ENCODE measurements around the gene SCAPER. TPM values are rescaled to one million over a fixed set of nuclear protein-coding genes. Genes with fewer than 3 reads are reported as not detected.

The SCAPER gene
- total RNA-seq, 1 experiment from 2014 or later = 15.3 TPM

GRCh38 chr15:76449455-76449854 is 455.7 kb downstream of the SCAPER start:
- Histone ChIP-seq H3K4me1 (ENCODE audit: control insufficient read depth, insufficient read depth, low read length) (no peaks in the 10 kb centered on the region), H3K4me3 (ENCODE audit: low read depth in 2 of 2, low read length in 2 of 2) (no peak overlapping the region), H3K9me3 (ENCODE audit: control insufficient read depth, insufficient read depth, low read depth, low read length) (no peaks in the 10 kb centered on the region), H3K27me3 (ENCODE audit: control insufficient read depth, insufficient read depth, low read length) (no peaks in the 10 kb centered on the region), H3K36me3 (ENCODE audit: control insufficient read depth, insufficient read depth, low read length) (no peaks in the 10 kb centered on the region), H3K27ac (ENCODE audit: low read length) (no peak overlapping the region)
- BruUV-seq (replicated peaks) = no TSS peak
- in situ Hi-C loops (cut with HindIII; ENCODE audit: low pct_unique_long_range_greater_than_20kb, low sequenced_read_pairs) (no loop called here), intact Hi-C loops (cut with micrococcal nuclease; ENCODE audit: unreplicated experiment) (no loop called here)
- DNase-seq (ENCODE audit: low read depth, low spot score) = no peak
- no peak for TF ChIP-seq CTCF (IDR thresholded peaks at IDR 0.05)
- TF ChIP-seq SIN3A (IDR thresholded peaks at IDR 0.05; ENCODE audit: borderline replicate concordance, insufficient read depth, low read depth, low read length) = no peak
- TF ChIP-seq POLR2AphosphoS5 (IDR thresholded peaks at IDR 0.05; ENCODE audit: low read depth, low read length) = no peak
- no peak for TF ChIP-seq TCF7L2 (IDR thresholded peaks at IDR 0.05; ENCODE audit: low read depth, low read length)
- TF ChIP-seq REST (IDR thresholded peaks at IDR 0.05; ENCODE audit: insufficient read depth in 1 of 2, low read depth in 2 of 2, low read length in 1 of 2) = no peak
- ATAC-seq = no peak
- ChIA-PET POLR2A (no interaction called here), CTCF (no interaction called here)

- DNase-seq (ENCODE audit: low read depth, low spot score) (no peak), ATAC-seq (no peak)
- Histone ChIP-seq H3K4me1 (ENCODE audit: control insufficient read depth, insufficient read depth, low read length) (no peaks in the 10 kb centered on the region), H3K27ac (ENCODE audit: low read length) (no peak overlapping the region), H3K9me3 (ENCODE audit: control insufficient read depth, insufficient read depth, low read depth, low read length) (no peaks in the 10 kb centered on the region), H3K36me3 (ENCODE audit: control insufficient read depth, insufficient read depth, low read length) (no peaks in the 10 kb centered on the region), H3K27me3 (ENCODE audit: control insufficient read depth, insufficient read depth, low read length) (no peaks in the 10 kb centered on the region), H3K4me3 (ENCODE audit: low read depth in 2 of 2, low read length in 2 of 2) (no peak overlapping the region)
- ChIA-PET POLR2A (no interaction called here), CTCF (no interaction called here)
- no peak for TF ChIP-seq TCF7L2 (IDR thresholded peaks at IDR 0.05; ENCODE audit: low read depth, low read length)
- TF ChIP-seq CTCF (IDR thresholded peaks at IDR 0.05) = no peak
- TF ChIP-seq POLR2AphosphoS5 (IDR thresholded peaks at IDR 0.05; ENCODE audit: low read depth, low read length) = no peak
- no peak for TF ChIP-seq SIN3A (IDR thresholded peaks at IDR 0.05; ENCODE audit: borderline replicate concordance, insufficient read depth, low read depth, low read length)
- no peak for TF ChIP-seq REST (IDR thresholded peaks at IDR 0.05; ENCODE audit: insufficient read depth in 1 of 2, low read depth in 2 of 2, low read length in 1 of 2)
- BruUV-seq (replicated peaks) = no TSS peak
- intact Hi-C loops (cut with micrococcal nuclease; ENCODE audit: unreplicated experiment) (no loop called here), in situ Hi-C loops (cut with HindIII; ENCODE audit: low pct_unique_long_range_greater_than_20kb, low sequenced_read_pairs) (no loop called here)
These were observed 456.4 kb downstream of the SCAPER start for GRCh38 chr15:76448755-76449154.
